Adrenal gland (tissue), 12 donors: ENCODE measurements around the gene STK17B. TPM values are rescaled to one million over a fixed set of nuclear protein-coding genes. Genes with fewer than 3 reads are reported as not detected.

Source experiments
- DNase-seq, 7 donors: peaks; one replicate each; pipeline ENCODE4 v3.0.0-alpha.2; 2019 to 2020
- H3K27ac ChIP-seq, 5 donors: fragments of 200-600 bp; sonication (generic) in 4 of 5; 1 replicate in 3 of 5; 2 replicates in 2 of 5; pipeline versions ENCODE4 v1.5.1 to v1.8.0; 2016 to 2020; ENCODE audit warnings: mild to moderate bottlenecking in 1 of 5
- H3K27me3 ChIP-seq: fragments of 200-600 bp; 2 replicates; pipeline ENCODE4 v1.8.0; 2021
- H3K36me3 ChIP-seq, 2 donors: fragments of 200-600 bp; replicated peaks in 1 of 2; 1 replicate in 1 of 2; 2 replicates in 1 of 2; pipeline versions ENCODE4 v1.5.1 to v1.8.0; 2018 to 2022
- H3K4me1 ChIP-seq, 2 donors: fragments of 200-600 bp; replicated peaks in 1 of 2; 1 replicate in 1 of 2; 2 replicates in 1 of 2; pipeline versions ENCODE4 v1.5.1 to v1.8.0; 2018 to 2021
- H3K4me3 ChIP-seq, 4 donors: fragments of 200-600 bp; sonication (generic) in 3 of 4; one replicate each; pipeline ENCODE4 v1.5.1; 2016 to 2018
- H3K9me3 ChIP-seq, 3 donors: fragments of 200-600 bp; sonication (generic) in 1 of 3; replicated peaks in 1 of 3; 1 replicate in 2 of 3; 2 replicates in 1 of 3; pipeline versions ENCODE4 v1.5.1 to v1.8.0; 2016 to 2021
- CTCF ChIP-seq, 6 experiments: fragments of 450-650 bp in 4 of 6; fragments of 200-600 bp in 2 of 6; sonication (generic) in 1 of 6; IDR thresholded peaks; 1 replicate in 5 of 6; 2 replicates in 1 of 6; pipeline versions ENCODE4 v1.5.1 to v1.8.0; 2016 to 2021; ENCODE audit warnings: antibody characterized with exemption in 6 of 6, mild to moderate bottlenecking in 2 of 6, moderate library complexity in 1 of 6
- POLR2A ChIP-seq, 2 donors: fragments of 450-650 bp; IDR thresholded peaks; one replicate each; pipeline ENCODE4 v1.6.1; 2017; ENCODE audit warnings: antibody characterized with exemption in 2 of 2, mild to moderate bottlenecking in 2 of 2, moderate library complexity in 1 of 2
- WGBS, 4 donors: extraction: QIAGEN DNeasy Blood & Tissue Kit in 2 of 4; methylation state at CpG; one replicate each; pipeline versions ENCODE4 v1.1.5 to v1.1.7; 2013 to 2017; 5-methylcytosine and 5-hydroxymethylcytosine counted together
- intact Hi-C, 2 donors: fragments of 100-400 bp; cut with DNase I; formaldehyde crosslinking; loops; one replicate each; pipeline versions ENCODE4 v1.14.1 to v1.15.0; 2022 to 2023
- polyA plus RNA-seq, 3 donors: library from polyadenylated mRNA; stranded (reverse); fragments of 200-250 nt in 2 of 3; fragments of 350-450 nt in 1 of 3; fragmentation: Illumina TruSeq in 1 of 3; extraction: RNeasy Lipid Tissue Mini Kit (QIAGEN cat#74804) in 1 of 3; gene quantifications; one replicate each; pipeline ENCODE4 v1.2.3, GENCODE V29; 2013 to 2014
- total RNA-seq, 9 donors: library from RNA; depleted of rRNA in 4 of 9; stranded (reverse); fragments of >200 nt in 4 of 9; fragments of 120-200 nt in 1 of 9; fragmentation: NEBNext Ultra II Directional in 1 of 9; extraction: Animal tissue kit (Norgen Biotek cat#: 25700) in 1 of 9; gene quantifications; one replicate each; pipeline versions ENCODE4 v1.1.0 to v1.2.4, GENCODE V29; 2013 to 2023
- donor health status: healthy with polysubstance abuse.
- donor health status: Bipolar disorder and iron deficiency.
- donor health status: DM: yes; HTN: yes; CAD: no.
- donor health status: DM: no; HTN: no; CAD: no.
- donor health status: DM: no; HTN: no; CAD: no.
- donor health status: DM: yes; HTN: yes; CAD: no.

Gene STK17B
- total and polyA plus RNA-seq, 12 donors: 3.6 to 35.0 (median 15.5) TPM

- Histone ChIP-seq H3K36me3 (no peaks in the 10 kb centered on the region), H3K4me1 (no peaks in the 10 kb centered on the region), H3K27ac (no peak overlapping the region), H3K27me3 (no peaks in the 10 kb centered on the region), H3K9me3 (no peaks in the 10 kb centered on the region), H3K4me3 (no peak overlapping the region)
- WGBS, 4 donors: 49 to 58% (median 53%) methylated on average over 2 of the region's 2 CpGs
- TF ChIP-seq CTCF (IDR thresholded peaks at IDR 0.05) (no peak), POLR2A (IDR thresholded peaks at IDR 0.05) (no peak)
- DNase-seq: peak in 2 of 7 donors; percentile 36 to 61
- intact Hi-C loops: no loop called here
Observed at GRCh38 chr2:196088203-196088602, 83.2 kb downstream of the STK17B start.

- Histone ChIP-seq H3K36me3 (no peaks in the 10 kb centered on the region), H3K27me3 (no peaks in the 10 kb centered on the region), H3K9me3 (no peaks in the 10 kb centered on the region), H3K4me1 (no peaks in the 10 kb centered on the region), H3K4me3 (no peak overlapping the region), H3K27ac (no peak overlapping the region)
- intact Hi-C loops: no loop called here
- DNase-seq: no peak
- 72 to 84% (median 76%) methylated on average over 7 of the region's 7 CpGs for WGBS, 4 donors
- no peak for TF ChIP-seq POLR2A (IDR thresholded peaks at IDR 0.05)
- TF ChIP-seq CTCF (IDR thresholded peaks at IDR 0.05): no peak
Observed at GRCh38 chr2:196086517-196087368, 84.6 kb downstream of the STK17B start.

GRCh38 chr2:196083601-196084000 is 87.8 kb downstream of the STK17B start:
- intact Hi-C loops: loop anchor here in 1 of 2 donors (5.0 kb wide), 1 partner anchor 194 kb away; no protein-coding TSS in a partner anchor

More at GRCh38 chr2:196083601-196084000, 87.8 kb downstream of the STK17B start:
- DNase-seq: no peak
- WGBS, 4 donors: 87 to 95% (median 90%) methylated on average over 2 to 5 of the region's 5 CpGs
- Histone ChIP-seq H3K27me3 (no peaks in the 10 kb centered on the region), H3K4me1 (peaks cover 8 to 23% of the 10 kb centered on the region in 2 donors), H3K36me3 (no peaks in the 10 kb centered on the region), H3K9me3 (no peaks in the 10 kb centered on the region), H3K27ac (no peak overlapping the region), H3K4me3 (no peak overlapping the region)
- no peak for TF ChIP-seq CTCF (IDR thresholded peaks at IDR 0.05)

Other genes starting within 250 kb of the STK17B start
- gene DNAH7, start 102.7 kb downstream of the STK17B start, total RNA-seq: 1 to 10 TPM in 7 of 9 donors, under 1 TPM in 2; 0.36 to 3.6 (median 1.8) TPM
- 1 to 10 TPM; 1.1 to 1.4 (median 1.3) TPM for gene DNAH7, start 102.7 kb downstream of the STK17B start, polyA plus RNA-seq